ENCODE measurements around the gene NIPSNAP2.
A peak's percentile ranks its signal among the peaks of the same experiment; 100 is the strongest.
"Not testable (repeated sequence)": the region's sequence is repeated elsewhere in the genome, so short reads cannot be mapped to it uniquely, and the experiment has no call there.

The NIPSNAP2 gene

DNA sequence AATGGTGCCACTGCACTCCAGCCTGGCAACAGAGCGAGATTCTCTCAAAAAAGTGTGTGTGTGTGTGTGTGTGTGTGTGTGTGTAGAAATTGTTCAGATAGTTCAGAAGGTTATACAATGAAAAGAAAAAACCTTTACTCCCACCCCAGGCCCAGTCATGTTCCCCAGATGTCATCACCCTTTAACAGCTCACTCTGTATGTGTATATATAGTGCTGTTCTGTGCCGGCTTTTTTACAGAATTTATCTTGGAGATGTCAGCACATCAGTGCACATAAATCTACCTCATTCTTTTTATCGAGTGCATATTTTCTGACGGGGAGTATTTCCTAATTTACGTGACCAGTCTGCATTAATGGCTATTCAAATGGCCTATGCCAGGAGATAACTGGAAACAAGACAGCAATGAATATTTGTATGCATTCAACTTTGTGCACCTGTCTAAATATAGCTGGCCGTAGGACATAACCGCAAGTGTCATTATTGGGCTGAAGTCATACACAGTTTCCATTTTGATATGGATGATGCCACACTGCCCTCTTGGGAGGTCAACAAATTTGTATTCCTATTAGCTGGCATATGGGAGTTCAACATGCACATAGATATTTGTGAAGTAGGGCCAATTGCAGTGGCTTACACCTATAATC lies 11.7 kb downstream of the NIPSNAP2 start:
- no peak for DNase-seq (ENCODE audit: low read depth)

DNA sequence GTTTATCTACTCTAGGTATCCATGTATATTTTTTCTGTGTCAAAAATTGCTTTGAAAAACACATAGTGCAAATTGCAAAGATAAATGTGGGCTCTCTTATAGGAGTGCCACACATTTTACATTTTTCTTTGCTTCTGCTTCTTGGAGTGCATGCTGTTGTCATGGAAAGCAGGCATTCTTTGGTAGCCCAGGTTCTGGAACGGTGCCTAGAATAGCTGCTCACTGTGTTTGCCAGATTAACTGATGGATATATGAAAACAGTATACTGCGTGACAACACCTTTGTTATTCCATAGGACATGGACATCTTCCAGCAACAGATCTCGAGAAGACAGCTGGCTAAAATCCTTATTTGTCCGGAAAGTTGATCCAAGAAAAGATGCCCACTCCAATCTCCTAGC lies 13.4 kb downstream of the NIPSNAP2 start:
- DNase-seq (ENCODE audit: low read depth): no peak

DNA sequence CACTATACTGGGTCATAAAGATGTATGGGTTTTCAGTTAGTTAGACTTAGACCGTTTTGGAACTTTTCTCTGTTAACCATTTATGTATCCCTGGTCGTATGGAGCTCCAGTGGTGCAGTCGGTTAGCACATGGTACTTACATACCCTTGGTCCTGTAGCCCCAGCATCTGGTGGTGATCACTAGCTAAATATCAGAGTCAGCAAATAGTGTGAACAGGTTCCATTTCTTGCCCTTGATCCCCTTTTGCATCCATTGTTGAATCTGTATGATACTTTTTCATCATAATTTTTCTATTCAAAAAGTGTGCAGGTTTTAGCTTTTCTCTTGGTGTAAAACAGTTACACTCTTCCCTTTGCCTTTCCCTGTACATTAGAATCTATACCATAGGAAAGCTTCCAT lies 15.9 kb downstream of the NIPSNAP2 start:
- DNase-seq (ENCODE audit: low read depth): no peak

DNA sequence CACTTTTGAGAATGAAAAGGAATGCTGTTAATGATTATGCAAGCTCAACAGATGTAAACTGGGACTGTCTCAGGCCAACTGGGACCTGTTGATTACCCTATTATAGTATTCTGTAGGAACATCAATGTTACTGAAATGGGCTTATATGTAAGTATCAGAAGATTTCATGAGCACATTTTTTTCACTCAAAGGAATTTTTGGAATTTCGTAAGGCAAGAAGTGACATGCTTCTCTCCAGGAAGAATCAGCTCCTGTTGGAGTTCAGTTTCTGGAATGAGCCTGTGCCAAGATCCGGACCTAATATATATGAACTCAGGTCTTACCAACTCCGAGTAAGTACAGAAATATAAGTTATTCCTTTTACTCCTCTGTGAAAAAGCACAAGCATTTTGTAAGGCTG lies 19.2 kb downstream of the NIPSNAP2 start:
- DNase-seq (ENCODE audit: low read depth): no peak

DNA sequence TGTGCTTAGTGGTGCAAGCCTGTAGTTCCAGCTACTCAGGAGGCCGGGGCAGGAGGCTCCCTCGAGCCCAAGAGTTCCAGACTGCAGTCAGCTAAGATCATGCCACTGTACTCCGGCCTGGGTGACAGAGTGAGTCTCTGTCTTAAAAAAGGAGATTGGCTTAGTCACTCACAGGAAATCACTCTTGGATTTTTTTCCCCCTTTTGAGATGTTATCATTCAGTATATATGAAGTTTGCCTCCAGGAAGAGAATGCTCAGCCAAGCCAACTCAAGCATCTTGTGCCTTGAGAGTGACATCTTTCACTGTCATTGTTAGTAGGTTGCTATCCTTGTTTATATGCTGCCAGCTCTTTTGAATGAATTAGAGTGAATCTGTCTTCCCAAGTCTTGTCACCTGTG lies 28.0 kb downstream of the NIPSNAP2 start:
- no peak for DNase-seq (ENCODE audit: low read depth)

DNA sequence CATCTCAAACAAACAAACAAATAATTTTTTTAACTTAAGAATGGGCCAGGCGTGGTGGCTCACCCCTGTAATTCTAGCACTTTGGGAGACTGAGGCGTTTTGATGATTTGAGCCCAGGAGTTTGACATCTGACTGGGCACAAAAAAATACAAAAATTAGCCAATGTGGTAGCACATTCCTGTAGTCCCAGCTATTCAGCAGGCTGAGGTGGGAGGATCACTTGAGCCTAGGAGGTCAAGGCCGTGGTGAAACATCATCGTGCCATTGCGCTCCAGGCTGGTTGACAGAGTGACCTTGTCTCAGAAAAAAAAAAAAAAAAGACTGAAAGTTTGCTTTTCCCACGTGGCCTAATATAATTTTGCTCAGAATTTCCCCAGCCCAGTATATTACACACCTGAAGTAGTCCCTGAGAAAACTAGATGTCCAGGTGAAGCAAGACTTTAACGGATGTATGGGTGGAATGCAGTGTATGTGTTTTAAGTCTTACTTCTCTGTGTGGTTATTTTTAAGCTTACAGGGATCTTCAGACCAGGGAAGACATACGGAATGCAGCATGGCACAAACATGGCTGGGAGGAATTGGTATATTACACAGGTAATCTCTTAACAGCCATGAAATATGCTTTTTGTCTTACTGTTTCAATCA lies 32.6 kb downstream of the NIPSNAP2 start:
- DNase-seq (ENCODE audit: low read depth): no peak

DNA sequence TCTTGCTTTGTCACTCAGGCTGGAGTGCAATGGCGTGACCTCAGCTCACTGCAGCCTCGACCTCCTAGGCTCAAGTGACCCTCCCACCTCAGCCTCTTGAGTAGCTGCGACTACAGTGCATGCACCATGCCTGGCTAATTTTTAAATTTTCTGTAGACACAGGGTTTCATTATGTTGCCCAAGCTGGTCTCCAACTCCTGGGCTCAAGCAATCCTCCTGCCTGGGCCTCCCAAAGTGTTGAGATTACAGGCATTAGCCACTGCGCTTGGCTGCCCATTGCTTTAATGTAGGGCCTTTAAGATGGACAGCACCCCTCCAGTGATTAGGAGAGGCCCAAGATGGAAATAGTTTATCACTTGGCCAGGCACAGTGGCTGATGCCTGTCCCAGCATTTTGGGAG lies 39.4 kb downstream of the NIPSNAP2 start:
- no peak for DNase-seq (ENCODE audit: low read depth)

DNA sequence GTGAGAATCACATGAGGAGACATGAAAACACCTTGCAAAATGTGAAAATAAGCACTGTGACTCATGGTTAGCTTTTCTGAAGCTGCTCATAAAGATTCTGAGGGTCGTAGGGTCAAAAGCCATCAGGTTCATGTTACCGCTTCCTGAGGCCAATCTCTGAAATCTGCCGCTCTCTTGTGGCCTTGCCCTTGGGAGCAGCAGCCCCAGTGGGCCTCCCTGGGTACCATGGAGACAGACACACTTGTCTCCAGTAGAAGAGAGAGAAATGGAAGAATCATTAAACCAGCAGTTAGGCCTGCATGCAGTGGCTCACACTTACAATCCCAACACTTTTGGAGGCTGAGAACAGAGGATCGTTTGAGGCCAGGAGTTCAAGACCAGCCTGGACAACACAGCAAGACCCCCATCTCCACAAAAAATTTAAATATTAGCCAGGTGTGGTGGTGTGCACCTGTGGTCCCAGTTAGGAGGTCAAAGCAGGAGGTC lies 42.8 kb downstream of the NIPSNAP2 start:
- no peak for DNase-seq (ENCODE audit: low read depth)

DNA sequence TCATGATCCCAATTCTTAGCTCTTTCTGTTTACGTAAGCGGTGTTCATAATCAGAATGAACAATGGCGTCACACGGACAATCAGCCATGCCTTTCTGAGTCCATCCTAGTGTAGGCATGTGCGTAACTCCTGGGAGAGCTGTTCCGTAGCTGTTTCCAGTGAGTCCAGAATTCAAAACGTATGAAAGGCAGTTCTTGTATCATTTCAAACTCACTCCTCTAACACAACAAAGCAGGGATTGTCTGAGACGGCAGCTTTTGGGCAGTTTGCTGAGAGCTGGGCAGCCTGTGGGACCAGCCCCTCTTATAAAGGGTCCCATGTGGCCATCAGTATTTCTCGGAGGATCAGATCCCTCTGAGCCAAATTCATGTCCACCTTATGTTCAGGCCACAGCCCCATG lies 43.5 kb downstream of the NIPSNAP2 start:
- DNase-seq (ENCODE audit: low read depth): no peak

DNA sequence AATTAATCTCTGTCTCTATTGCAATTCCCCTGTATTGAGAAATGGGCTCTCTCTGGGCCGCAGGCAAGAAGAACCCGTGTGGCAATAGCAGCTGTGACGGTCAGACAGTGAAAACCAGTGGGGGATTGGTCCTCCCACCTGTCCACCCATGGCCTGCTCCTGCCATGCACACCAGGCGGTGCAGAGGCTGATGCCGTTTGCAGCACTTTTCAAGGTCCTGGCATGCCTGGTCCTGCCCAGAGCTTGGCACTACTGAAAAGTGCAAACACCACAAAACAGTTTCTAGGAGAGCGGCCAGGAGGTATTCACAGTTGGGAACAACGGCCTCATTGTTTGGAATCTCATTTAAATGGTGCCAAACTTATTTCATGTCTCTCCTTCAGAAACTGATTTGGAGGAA lies 45.3 kb downstream of the NIPSNAP2 start:
- no peak for DNase-seq (ENCODE audit: low read depth)

DNA sequence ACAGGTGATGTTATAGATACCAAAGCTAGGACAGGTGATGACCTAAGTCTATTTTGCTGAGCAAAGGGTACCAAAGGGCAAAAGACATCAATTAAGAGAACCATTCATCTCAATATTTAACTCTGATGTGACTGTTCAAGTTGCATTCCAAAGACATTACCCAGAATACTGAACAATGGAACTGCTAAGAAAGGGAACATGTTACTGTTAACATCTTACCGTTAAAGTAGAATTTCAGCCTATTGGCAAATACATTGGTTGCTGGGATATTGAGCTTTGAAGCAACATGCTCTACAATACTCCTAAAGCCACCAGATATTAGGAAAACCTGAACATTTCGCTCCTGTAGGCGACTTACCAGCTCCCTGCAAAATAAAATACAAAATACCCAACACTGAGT lies 52.6 kb downstream of the NIPSNAP2 start:
- not testable (repeated sequence) for DNase-seq (ENCODE audit: low read depth)

DNA sequence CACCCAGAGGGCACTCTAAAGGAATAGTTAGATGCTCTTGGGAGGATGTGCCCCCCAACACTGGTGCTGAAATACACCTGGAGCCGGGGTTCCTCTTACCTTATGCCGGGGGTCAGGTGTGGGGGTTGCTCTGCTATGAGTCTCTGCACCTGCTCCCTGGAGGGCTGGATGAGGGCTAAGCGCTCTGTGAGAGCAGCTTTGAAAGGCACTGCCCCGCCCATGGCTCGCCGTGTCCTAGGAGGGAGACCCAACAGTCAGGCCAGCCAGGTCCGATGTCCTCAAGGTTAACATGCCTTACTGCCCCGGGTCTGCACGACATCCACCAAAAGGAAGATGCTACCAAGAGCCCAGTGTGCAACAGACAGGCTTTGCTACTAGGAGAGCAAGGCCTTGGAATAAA lies 55.1 kb downstream of the NIPSNAP2 start:
- no peak for DNase-seq (ENCODE audit: low read depth)

DNA sequence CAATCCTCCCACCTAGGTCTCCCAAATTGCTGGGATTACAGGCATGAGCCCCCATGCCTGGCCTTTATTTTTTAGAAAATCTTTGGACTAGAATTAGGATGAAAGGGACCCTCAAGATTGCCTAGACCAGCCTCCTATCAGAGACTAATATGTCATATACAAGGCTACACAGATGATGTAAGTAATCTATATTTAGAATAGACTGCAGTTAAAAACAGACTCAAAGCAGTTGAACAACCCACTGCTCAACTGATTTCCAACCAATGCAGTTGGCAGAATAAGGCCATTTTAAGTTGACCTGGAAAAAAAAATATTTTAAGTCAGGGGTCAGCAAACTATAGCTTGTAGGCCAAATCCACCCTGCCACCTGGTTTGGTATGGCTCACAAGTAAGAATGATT lies 59.1 kb downstream of the NIPSNAP2 start:
- no peak for DNase-seq (ENCODE audit: low read depth)

DNA sequence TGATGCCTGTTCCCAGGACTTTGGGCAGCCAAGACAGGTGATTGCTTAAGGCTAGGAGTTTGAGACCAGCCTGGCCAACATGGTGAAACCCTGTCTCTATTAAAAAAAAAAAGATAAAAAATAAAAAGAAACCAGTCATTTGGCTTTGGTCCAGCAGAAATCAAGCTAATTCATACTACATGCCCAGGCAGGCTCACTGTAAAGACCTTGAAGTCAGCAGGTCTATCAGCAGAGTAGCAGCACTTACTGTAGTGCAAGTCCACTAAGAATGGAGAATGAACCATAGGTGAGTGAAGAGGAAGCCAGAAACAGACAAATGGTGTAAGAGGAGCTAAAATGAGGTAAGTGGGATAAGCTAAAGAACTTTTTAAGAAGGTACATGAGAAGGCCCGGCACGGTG lies 62.2 kb downstream of the NIPSNAP2 start:
- no peak for DNase-seq (ENCODE audit: low read depth)

DNA sequence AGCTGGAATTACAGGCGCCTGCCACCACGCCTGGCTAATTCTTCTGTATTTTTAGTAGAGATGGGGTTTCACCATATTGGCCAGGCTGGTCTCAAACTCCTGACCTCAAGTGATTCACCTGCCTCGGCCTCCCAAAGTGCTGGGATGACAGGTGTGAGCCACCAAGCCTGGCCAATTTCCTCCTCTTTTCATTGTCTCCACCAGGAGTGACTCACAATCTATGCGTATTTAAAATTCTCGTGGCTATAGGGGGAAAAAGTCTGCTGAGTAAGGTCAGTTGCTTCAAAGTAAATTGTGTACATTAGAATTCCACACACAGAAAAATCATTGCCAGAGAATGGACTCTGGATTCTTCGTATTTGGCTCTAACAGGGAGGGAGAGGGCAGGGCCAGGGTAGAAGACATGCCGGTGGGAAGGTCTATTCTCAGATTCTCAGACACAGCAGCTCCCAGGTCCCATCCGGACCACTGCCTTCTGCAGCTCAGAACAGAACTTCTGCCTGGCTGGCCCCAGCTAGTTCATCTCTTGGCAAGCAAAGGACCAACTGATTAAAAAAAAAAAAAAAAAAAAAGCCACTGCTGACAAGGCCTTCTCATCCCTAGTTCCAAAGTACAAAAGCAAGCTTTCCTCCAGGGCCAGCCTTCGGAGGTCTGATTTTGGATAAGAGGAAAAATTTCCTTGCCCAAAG lies 64.7 kb downstream of the NIPSNAP2 start:
- no peak for DNase-seq (ENCODE audit: low read depth)

DNA sequence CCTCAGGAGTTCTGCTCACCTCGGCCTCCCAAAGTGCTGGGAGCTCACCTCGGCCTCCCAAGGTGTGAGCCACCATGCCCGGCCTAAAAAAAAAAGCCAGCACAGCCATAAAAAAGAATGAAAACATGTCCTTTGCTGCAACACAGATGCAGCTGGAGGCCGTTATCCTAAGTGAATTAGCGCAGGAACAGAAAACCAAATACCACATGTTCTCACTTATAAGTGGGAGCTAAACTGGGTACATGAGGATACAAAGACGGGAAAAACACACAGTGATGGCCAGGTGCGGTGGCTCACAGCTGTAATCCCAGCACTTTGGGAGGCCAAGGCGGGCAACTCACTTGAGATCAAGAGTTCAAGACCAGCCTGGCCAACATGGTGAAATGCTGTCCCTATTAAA lies 66.0 kb downstream of the NIPSNAP2 start:
- no peak for DNase-seq (ENCODE audit: low read depth)

DNA sequence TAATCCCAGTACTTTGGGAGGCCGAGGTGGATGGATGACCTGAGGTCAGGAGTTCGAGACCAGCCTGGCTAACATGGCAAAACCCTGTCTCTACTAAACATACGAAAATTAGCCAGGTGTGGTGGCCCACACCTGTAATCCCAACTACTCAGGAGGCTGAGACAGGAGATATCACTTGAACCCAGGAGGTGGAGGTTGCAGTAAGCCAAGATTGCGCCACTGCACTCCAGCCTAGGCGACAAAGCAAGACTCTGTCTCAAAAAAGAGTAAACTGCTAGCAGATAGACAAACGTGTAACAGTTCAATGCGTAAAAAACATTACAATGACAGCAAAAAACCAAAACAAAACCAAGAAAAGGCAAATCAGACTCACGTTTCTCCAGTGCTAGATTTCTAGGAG lies 67.2 kb downstream of the NIPSNAP2 start:
- DNase-seq (ENCODE audit: low read depth): not testable (repeated sequence)

DNA sequence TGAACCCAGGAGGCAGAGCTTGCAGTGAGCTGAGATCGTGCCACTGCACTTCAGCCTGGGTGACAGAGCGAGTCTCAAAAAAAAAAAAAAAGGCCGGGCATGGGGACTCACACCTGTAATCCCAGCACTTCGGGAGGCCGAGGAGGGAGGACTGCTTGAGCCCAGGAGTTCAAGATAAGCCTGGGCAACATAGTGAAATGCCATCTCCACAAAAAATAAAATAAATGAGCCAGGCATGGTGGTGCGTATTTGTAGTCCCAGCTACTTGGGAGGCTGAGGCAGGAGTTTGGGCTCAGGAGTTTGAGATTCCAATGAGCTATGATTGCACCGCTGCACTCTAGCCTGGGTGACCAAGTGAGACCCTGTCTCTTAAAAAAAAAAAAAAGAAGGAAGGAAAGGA lies 68.2 kb downstream of the NIPSNAP2 start:
- not testable (repeated sequence) for DNase-seq (ENCODE audit: low read depth)

DNA sequence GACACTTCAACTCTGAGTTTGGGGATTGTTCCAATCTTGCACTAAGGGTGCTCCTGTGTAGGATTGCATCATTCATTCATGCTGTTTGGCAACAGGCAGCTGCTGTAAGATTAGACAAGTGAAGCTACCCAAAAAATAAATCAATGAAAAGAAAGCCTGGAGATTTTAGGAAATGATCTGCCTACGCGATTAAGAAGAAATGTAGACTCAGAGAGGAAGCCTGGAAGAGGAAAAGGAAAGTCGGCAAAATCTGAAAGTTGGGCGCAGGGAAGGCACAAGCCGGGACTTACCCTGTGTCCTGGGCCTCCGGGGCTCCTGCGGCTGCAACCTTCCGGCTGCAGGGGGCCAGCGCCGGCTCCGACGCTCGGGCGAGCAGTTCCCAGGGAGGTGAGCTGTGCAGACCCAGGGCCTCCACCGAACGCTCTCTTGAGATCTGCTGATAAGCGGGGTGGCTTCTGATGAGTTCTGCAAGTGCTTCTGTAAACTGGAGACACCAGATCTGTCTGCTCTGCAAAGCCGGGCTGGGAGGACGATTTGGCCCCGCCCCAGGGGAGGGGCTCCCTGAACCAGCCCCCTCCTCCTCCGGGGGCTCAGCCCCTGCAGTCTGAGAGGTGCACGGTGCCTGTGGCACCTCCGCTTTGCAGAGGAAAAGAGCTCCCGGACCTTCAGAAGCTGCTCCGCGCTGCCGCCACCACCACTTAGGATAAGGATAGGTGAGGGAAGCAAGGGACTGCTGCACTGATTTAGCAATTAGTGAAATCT lies 69.5 kb downstream of the NIPSNAP2 start:
- peak; percentile 44 for DNase-seq (ENCODE audit: low read depth)

DNA sequence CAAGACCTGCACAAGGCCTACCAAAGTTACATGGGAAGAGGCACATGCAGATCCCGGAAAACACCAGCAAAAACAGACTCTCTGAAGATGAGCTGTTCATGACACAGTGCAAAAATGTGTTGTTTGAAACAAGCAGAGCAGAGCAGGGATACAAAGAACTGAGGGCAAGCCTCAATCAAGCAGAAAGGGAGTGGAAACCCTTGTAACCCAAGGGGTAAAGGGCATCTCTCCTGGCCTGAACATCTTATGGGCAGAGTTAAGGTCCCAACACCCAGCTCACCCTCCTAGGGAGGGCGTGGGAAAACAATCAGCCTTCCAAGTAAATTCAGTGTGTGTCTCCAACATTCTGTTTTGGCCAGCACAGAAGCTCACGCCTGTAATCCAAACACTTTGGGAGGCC lies 76.3 kb downstream of the NIPSNAP2 start:
- DNase-seq (ENCODE audit: low read depth): no peak

DNA sequence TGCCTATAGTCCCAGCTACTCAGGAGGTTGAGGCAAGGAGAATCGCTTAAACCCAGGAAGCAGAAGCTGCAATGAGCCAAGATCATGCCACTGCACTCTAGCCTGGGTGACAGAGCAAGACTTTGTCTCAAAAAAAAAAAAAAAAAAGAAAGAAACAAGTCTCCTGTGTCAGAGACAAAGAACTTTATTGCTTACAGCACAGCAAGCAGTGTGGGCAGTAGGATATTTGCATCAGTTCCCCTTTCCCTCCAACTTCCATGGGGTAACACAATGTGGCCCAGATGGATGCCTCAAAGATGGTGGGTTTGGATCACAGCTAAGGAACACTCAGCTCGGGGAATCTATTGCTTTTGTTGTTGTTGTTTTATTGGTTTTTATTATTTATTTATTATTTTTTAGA lies 81.4 kb downstream of the NIPSNAP2 start:
- not testable (repeated sequence) for DNase-seq (ENCODE audit: low read depth)

DNA sequence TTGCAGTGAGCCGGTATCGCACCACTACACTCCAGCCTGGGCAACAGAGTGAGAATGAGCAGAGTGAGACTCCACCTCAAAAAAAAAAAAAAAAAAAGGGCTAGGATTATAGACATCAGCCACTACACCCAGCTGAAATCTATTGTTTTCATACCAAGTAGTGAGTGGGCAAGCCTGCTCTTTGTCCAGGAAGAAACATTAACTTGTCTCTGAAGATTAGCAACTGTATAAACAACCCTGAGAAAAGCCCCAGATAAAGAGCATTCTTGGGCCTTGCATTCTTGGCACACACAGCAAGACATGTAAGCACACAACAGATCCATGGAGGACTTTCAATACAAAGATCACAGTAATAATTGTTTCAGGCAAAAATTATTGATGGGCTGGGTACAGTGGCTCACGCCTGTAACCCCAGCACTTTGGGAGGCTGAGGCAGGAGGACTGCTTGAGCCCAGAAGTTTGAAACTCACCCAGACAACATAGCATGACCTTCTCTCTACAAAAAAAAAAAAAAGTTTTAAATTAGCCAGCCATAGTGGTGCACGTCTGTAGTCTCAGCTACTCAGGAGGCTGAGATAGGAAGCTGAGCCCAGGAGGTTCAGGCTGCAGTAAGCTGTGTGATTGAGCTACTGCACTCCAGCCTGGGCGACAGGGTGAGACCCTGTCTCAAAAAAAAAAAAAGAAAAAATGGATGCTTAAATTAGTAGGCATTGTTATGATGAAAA lies 82.5 kb downstream of the NIPSNAP2 start:
- no peak for DNase-seq (ENCODE audit: low read depth)

Data from stimulated activated CD8-positive, alpha-beta memory T cell treated with anti-CD3 and anti-CD28 coated beads, Interleukin-15, amount 100 ng/mL, for 1 hour (primary cell).